GM19238 (cell line): ENCODE data around the gene RD3L.

ENCODE experiments used
- DNase-seq: peaks from one replicate; pipeline ENCODE4 v3.0.0; 2011; ENCODE audit warnings: low spot score; ENCODE audit not compliant: insufficient read length

The RD3L gene

GRCh38 chr14:103896578-103896977 is 45.8 kb downstream of the RD3L start:
- DNase-seq, result no peak

- DNase-seq, result no peak
Observed at GRCh38 chr14:103894723-103895059, 47.6 kb downstream of the RD3L start.

GRCh38 chr14:103894034-103894722 is 48.2 kb downstream of the RD3L start:
- no peak for DNase-seq

GRCh38 chr14:103892247-103892646 is 50.1 kb downstream of the RD3L start:
- DNase-seq, result no peak

- no peak for DNase-seq
Observed at GRCh38 chr14:103891667-103892215, 50.6 kb downstream of the RD3L start.

- DNase-seq, result no peak
Observed at GRCh38 chr14:103890821-103891666, 51.3 kb downstream of the RD3L start.
